Brain microvascular endothelial cell (primary cell): ENCODE measurements around the gene IQCB1.
A peak's percentile ranks its signal among the peaks of the same experiment; 100 is the strongest.

Experiments
- DNase-seq: peaks from one replicate; pipeline ENCODE4 v3.0.0-alpha.2; 2020
- H3K27ac ChIP-seq: fragments of 250-450 bp; sonication (Bioruptor Pico); 2 replicates; pipeline ENCODE4 v1.5.1; 2020; ENCODE audit warnings: mild to moderate bottlenecking, moderate library complexity
- H3K27me3 ChIP-seq: fragments of 250-450 bp; sonication (Bioruptor Pico); replicated peaks from 2 replicates; pipeline ENCODE4 v1.5.1; 2020; ENCODE audit warnings: mild to moderate bottlenecking
- H3K36me3 ChIP-seq: fragments of 250-450 bp; sonication (Bioruptor Pico); replicated peaks from 2 replicates; pipeline ENCODE4 v1.5.1; 2020; ENCODE audit warnings: mild to moderate bottlenecking
- H3K4me3 ChIP-seq: 2 replicates; pipeline ENCODE4 v1.5.1; 2011; ENCODE audit warnings: low read depth, mild to moderate bottlenecking, control low read depth, low read length, moderate library complexity
- in situ Hi-C: cut with HindIII; loops from 2 replicates; pipeline ENCODE4 v1.10.0; 2017; ENCODE audit warnings: low sequenced_read_pairs, low pct_ligation_motif_present
- TF ChIP-seq, protein P1 (sequence below): IDR thresholded peaks from 2 replicates; pipeline ENCODE4 v1.5.1; 2011; ENCODE audit warnings: low read depth, mild to moderate bottlenecking, moderate library complexity, low read length, control low read depth, inconsistent platforms; ENCODE audit errors: missing control alignments

The IQCB1 gene

DNA sequence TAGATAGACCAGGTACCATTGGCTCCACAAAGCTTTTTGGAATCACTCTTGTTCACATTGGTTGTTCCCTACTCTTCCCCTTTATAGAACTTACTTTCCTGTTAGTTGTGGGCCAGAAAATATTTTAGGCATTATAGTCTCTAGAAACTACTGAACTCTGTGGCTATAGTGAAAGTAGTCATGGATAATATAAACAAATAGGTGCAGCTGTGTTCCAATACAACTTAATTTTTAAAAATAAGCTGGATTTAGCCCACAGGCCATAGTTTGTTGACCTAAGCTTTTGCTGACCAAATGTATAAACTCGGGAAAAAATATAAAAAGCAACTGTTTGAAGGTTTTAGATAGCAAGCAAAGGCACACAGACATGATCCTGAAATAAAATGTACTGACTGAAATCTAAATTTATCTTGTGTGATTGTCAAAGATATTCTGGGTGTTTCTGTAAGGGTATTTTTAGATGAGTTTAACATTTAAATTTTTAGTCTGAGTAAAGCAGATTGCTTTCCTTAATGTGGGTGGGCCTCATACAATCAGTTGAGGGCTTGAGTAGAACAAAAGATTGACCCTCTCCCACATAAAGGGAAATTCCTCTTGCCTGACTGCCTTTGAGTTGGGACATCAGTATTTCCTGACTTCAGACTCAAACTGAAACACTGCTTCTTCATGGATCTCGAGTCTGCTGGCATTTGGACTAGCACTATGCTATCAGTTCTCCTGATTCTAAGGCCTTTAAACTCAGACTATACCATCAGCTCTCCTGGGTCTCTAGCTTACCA, 13.2 kb downstream of the IQCB1 start:
- Histone ChIP-seq H3K36me3 (no peaks in the 10 kb centered on the region), H3K27ac (peak overlapping the region; percentile 60), H3K27me3 (no peaks in the 10 kb centered on the region), H3K4me3 (no peak overlapping the region)
- TF ChIP-seq, protein P1, sequence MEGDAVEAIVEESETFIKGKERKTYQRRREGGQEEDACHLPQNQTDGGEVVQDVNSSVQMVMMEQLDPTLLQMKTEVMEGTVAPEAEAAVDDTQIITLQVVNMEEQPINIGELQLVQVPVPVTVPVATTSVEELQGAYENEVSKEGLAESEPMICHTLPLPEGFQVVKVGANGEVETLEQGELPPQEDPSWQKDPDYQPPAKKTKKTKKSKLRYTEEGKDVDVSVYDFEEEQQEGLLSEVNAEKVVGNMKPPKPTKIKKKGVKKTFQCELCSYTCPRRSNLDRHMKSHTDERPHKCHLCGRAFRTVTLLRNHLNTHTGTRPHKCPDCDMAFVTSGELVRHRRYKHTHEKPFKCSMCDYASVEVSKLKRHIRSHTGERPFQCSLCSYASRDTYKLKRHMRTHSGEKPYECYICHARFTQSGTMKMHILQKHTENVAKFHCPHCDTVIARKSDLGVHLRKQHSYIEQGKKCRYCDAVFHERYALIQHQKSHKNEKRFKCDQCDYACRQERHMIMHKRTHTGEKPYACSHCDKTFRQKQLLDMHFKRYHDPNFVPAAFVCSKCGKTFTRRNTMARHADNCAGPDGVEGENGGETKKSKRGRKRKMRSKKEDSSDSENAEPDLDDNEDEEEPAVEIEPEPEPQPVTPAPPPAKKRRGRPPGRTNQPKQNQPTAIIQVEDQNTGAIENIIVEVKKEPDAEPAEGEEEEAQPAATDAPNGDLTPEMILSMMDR: no peak
- DNase-seq: peak; percentile 11
- in situ Hi-C loops: no loop called here

DNA sequence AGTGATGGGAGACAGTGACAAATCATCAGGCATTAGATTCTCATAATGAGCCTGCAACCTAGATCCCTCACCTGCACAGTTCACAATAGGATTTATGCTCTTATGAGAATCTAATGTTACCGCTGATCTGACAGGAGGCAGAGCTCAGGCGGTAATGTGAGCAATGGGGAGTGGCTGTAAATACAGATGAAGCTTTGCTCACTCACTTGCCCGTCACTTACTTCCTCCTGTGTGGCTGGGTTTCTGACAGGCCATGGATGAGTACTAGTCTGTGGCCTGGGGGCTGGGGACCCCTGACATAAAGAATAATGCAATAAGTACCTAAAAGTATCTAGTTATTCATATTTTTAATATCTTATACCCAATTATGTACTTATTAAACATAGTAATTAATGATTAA, 15.6 kb downstream of the IQCB1 start:
- TF ChIP-seq, protein P1: no peak
- DNase-seq: no peak
- no peak overlapping the region for H3K4me3 ChIP-seq
- H3K36me3 ChIP-seq: no peaks in the 10 kb centered on the region
- no peaks in the 10 kb centered on the region for H3K27me3 ChIP-seq
- H3K27ac ChIP-seq: no peak overlapping the region
- in situ Hi-C loops: no loop called here

DNA sequence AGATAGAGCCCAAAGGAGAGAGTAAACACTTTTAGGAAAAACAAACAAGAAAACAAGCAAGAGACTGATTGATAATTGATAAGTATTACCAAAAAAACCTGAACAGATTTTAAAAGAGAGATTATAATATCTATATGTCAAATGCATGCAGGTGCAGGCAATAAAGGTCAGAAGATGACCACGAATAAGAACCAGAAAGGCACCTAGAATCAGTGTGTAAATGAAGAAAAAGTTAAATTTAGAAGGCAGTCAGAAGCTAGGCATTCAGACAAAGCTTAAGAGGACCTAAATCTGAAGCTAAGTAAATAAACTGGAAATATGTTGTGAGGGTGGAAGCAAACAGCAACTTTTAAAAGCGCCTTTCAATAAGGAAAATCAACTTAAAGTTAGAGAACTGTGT, 16.3 kb downstream of the IQCB1 start:
- in situ Hi-C loops: no loop called here
- H3K36me3 ChIP-seq: no peaks in the 10 kb centered on the region
- no peak for DNase-seq

DNA sequence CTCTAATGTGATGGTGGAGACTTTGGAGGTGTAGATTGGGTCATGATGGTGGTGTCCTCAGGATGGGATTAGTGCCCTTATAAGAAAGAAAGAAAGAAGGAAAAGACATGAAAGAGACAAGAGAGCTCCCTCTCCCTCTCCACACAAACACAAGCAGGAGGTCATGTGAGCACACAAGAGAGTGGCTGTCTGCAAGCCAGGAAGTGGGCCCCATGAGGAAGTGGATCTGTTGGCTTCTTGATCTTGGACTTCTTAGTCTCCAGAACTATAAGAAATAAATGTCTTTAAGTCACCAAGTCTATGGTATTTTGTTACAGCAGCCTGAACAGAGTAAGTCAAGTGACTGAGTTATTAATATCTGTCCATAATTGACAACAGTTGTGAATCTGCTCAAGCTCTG, 17.1 kb downstream of the IQCB1 start:
- DNase-seq: no peak
- in situ Hi-C loops: no loop called here
- TF ChIP-seq, protein P1: no peak
- H3K36me3 ChIP-seq: no peaks in the 10 kb centered on the region
- no peak overlapping the region for H3K4me3 ChIP-seq
- no peaks in the 10 kb centered on the region for H3K27me3 ChIP-seq
- H3K27ac ChIP-seq: no peak overlapping the region

More for the DNA sequence above, 16.3 kb downstream of the IQCB1 start:
- Histone ChIP-seq H3K27me3 (no peaks in the 10 kb centered on the region), H3K4me3 (no peak overlapping the region), H3K27ac (no peak overlapping the region)
- TF ChIP-seq, protein P1: no peak

DNA sequence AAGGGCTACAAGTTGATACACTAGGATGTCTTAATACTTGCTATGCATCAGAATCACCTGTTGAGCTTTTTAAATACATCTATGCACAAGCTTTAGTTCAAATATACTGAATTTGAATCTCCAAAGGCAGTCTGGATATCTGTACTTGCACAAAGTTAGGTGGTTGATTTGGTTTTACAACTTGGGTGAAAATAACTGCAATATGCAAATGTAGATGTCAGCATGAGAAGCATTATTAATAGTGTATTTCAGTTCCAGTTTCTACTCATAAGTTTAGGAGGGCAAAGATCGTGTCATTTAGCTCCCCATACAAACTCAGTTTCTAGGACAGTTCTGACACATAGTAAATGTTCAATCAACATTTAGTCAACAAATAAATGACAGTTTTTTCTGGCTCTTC, 25.6 kb downstream of the IQCB1 start:
- no peak overlapping the region for H3K27ac ChIP-seq
- no peaks in the 10 kb centered on the region for H3K27me3 ChIP-seq
- DNase-seq: no peak
- TF ChIP-seq, protein P1: no peak
- peaks cover 2% of the 10 kb centered on the region for H3K36me3 ChIP-seq
- in situ Hi-C loops: no loop called here
- no peak overlapping the region for H3K4me3 ChIP-seq

DNA sequence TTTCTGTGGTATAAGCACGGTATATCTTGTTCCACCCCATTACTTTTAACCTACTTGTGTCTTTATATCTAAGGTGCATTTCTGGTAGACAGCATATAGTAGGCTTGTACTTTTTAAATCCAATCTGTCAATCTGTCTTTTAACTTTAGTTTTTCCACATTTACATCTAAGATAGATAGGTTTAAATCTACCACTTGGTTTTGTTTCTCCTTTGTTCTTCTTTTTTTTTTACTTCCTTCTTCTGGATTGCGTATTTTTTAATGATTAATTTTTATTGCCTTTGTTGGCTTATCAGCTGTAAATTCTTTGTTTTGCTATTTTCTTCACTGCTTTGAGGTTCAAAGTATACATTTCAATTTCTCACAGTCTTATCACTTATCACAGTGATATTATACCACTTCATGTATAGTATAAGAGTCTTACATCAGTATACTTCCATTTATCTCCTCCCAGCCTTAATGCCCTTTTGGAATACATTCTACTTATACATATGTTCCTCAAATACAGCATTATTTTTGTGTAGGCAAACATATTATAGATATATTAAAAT, 31.0 kb downstream of the IQCB1 start:
- no peak overlapping the region for H3K4me3 ChIP-seq
- no peak for DNase-seq
- no peak overlapping the region for H3K27ac ChIP-seq

More for the DNA sequence above, 31.0 kb downstream of the IQCB1 start:
- in situ Hi-C loops: no loop called here
- no peaks in the 10 kb centered on the region for H3K27me3 ChIP-seq
- TF ChIP-seq, protein P1: no peak
- H3K36me3 ChIP-seq: no peaks in the 10 kb centered on the region
